GM20000 (cell line): ENCODE data around the gene MKX.
A peak's percentile ranks its signal among the peaks of the same experiment; 100 is the strongest.

ENCODE experiments used
- DNase-seq: peaks from one replicate; pipeline ENCODE4 v3.0.0; 2012; ENCODE audit warnings: low spot score
- CTCF ChIP-seq: IDR thresholded peaks from 2 replicates; pipeline ENCODE4 v1.5.1; 2012; ENCODE audit warnings: mild to moderate bottlenecking, control low read depth; ENCODE audit errors: extremely low read depth, missing control alignments

The MKX gene

GRCh38 chr10:27741173-27742091, 4.2 kb downstream of the MKX start:
- DNase-seq: peak; percentile 11

GRCh38 chr10:27736396-27736795, 9.2 kb downstream of the MKX start:
- DNase-seq: no peak
- no peak for TF ChIP-seq CTCF

More at GRCh38 chr10:27741173-27742091, 4.2 kb downstream of the MKX start:
- TF ChIP-seq CTCF: no peak

- no peak for TF ChIP-seq CTCF
- DNase-seq: no peak
Observed at GRCh38 chr10:27730041-27730440, 15.6 kb downstream of the MKX start.

GRCh38 chr10:27728338-27728737, 17.3 kb downstream of the MKX start:
- TF ChIP-seq CTCF: no peak
- no peak for DNase-seq

- no peak for DNase-seq
Observed at GRCh38 chr10:27724287-27724686, 21.3 kb downstream of the MKX start.

GRCh38 chr10:27723436-27723835, 22.2 kb downstream of the MKX start:
- no peak for TF ChIP-seq CTCF
- no peak for DNase-seq

More at GRCh38 chr10:27724287-27724686, 21.3 kb downstream of the MKX start:
- TF ChIP-seq CTCF: no peak

- DNase-seq: no peak
- no peak for TF ChIP-seq CTCF
Observed at GRCh38 chr10:27720529-27720928, 25.1 kb downstream of the MKX start.
